Tibial nerve (tissue), 4 donors: ENCODE results near the gene TNFRSF19. TPM values are rescaled to one million over a fixed set of nuclear protein-coding genes. Genes with fewer than 3 reads are reported as not detected.
A peak's percentile ranks its signal among the peaks of the same experiment; 100 is the strongest.
"Not testable (repeated sequence)": the region's sequence is repeated elsewhere in the genome, so short reads cannot be mapped to it uniquely, and the experiment has no call there.

ENCODE experiments used
- DNase-seq, 2 donors: peaks; one replicate each; pipeline ENCODE4 v3.0.0-alpha.2; 2019; ENCODE audit warnings: low spot score in 2 of 2
- H3K27ac ChIP-seq, 4 donors: fragments of 200-600 bp; sonication (generic) in 3 of 4; one replicate each; pipeline ENCODE4 v1.5.1; 2017 to 2019; ENCODE audit warnings: mild to moderate bottlenecking in 1 of 4
- H3K27me3 ChIP-seq, 2 donors: fragments of 200-600 bp; sonication (generic) in 1 of 2; one replicate each; pipeline versions ENCODE4 v1.5.1 to v1.6.0; 2017 to 2019
- H3K36me3 ChIP-seq, 3 donors: fragments of 200-600 bp; sonication (generic); one replicate each; pipeline ENCODE4 v1.5.1; 2018 to 2019
- H3K4me1 ChIP-seq, 4 donors: fragments of 200-600 bp; sonication (generic) in 3 of 4; one replicate each; pipeline ENCODE4 v1.5.1; 2017 to 2019
- H3K4me3 ChIP-seq, 4 donors: fragments of 200-600 bp; sonication (generic) in 3 of 4; one replicate each; pipeline ENCODE4 v1.5.1; 2017 to 2019; ENCODE audit warnings: mild to moderate bottlenecking in 1 of 4, moderate library complexity in 1 of 4
- H3K9me3 ChIP-seq, 4 donors: fragments of 200-600 bp; sonication (generic) in 3 of 4; one replicate each; pipeline ENCODE4 v1.5.1; 2017 to 2019
- CTCF ChIP-seq, 5 experiments: fragments of 200-600 bp in 3 of 5; fragments of 450-650 bp in 2 of 5; sonication (generic) in 3 of 5; IDR thresholded peaks; one replicate each; pipeline ENCODE4 v1.5.1; 2016 to 2019; ENCODE audit warnings: antibody characterized with exemption in 5 of 5, mild to moderate bottlenecking in 3 of 5, moderate library complexity in 2 of 5
- EP300 ChIP-seq, 2 donors: sonication (generic); formaldehyde crosslinking; IDR thresholded peaks; one replicate each; pipeline ENCODE4 v1.6.1; 2017; ENCODE audit warnings: antibody characterized with exemption in 2 of 2, mild to moderate bottlenecking in 1 of 2
- POLR2A ChIP-seq, 2 donors: fragments of 450-650 bp; IDR thresholded peaks; one replicate each; pipeline ENCODE4 v1.6.1; 2017; ENCODE audit warnings: antibody characterized with exemption in 2 of 2, mild to moderate bottlenecking in 2 of 2, moderate library complexity in 2 of 2
- WGBS, 2 donors: methylation state at CpG; one replicate each; pipeline ENCODE4 v1.1.5; 2018; 5-methylcytosine and 5-hydroxymethylcytosine counted together
- total RNA-seq, 4 donors: library from RNA; depleted of rRNA; stranded (reverse); fragments of >200 nt; gene quantifications; one replicate each; pipeline ENCODE4 v1.1.0, GENCODE V29; 2016

The TNFRSF19 gene, protein sequence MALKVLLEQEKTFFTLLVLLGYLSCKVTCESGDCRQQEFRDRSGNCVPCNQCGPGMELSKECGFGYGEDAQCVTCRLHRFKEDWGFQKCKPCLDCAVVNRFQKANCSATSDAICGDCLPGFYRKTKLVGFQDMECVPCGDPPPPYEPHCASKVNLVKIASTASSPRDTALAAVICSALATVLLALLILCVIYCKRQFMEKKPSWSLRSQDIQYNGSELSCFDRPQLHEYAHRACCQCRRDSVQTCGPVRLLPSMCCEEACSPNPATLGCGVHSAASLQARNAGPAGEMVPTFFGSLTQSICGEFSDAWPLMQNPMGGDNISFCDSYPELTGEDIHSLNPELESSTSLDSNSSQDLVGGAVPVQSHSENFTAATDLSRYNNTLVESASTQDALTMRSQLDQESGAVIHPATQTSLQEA
- 10 to 100 TPM; 10.7 to 24.3 (median 20.3) TPM for total RNA-seq

GRCh38 chr13:23570099-23570920 is at the start of gene TNFRSF19:
Gene TNFRSF19 (plus strand): TSS chr13:23570412. CDS start chr13:23590184, 19,772 bp downstream.
- Histone ChIP-seq H3K4me1 (peaks cover 0 to 5% (median 2%) of the 10 kb centered on the region in 4 donors), H3K27me3 (peaks cover 0 to 31% of the 10 kb centered on the region in 2 donors), H3K36me3 (no peaks in the 10 kb centered on the region), H3K27ac (peak within 1 kb of the TSS; percentile 5 to 78 (median 64)), H3K4me3 (peak within 1 kb of the TSS; percentile 8 to 45 (median 22)), H3K9me3 (no peaks in the 10 kb centered on the region)
- TF ChIP-seq EP300 (IDR thresholded peaks at IDR 0.05) = peak in 1 of 2 donors; percentile 35
- no peak for TF ChIP-seq CTCF (IDR thresholded peaks at IDR 0.05)
- 9 to 19% methylated on average over 10 of the region's 10 CpGs for WGBS, 2 donors
- DNase-seq = peak; percentile 35 to 41

- H3K36me3 ChIP-seq = not testable (repeated sequence)
- 69 to 80% methylated on average over 3 of the region's 3 CpGs for WGBS, 2 donors
These were observed 40.3 kb upstream of the TNFRSF19 start for GRCh38 chr13:23529926-23530325.

DNA sequence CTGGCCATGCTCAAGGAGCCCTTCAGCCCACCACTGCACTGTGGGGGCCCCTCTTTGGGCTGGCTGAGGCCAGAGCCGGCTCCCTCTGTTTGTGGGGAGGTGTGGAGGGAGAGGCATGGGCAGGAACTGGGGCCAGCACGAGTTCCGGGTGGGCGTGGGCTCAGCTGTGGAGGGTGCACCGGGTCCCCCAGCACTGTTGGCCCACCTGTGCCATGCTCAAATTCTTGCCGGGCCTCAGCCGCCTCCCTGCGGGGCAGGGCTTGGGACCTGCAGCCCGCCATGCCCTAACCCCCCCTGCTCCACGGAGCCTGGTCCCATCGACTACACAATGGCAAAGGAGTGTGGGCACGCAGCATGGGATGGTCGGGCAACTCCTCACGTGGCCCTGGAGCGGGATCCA is 38.8 kb upstream of the TNFRSF19 start:
- TF ChIP-seq POLR2A (IDR thresholded peaks at IDR 0.05) (no peak), EP300 (IDR thresholded peaks at IDR 0.05) (no peak), CTCF (IDR thresholded peaks at IDR 0.05) (no peak)
- Histone ChIP-seq H3K27me3 (no peaks in the 10 kb centered on the region), H3K4me1 (no peaks in the 10 kb centered on the region), H3K4me3 (no peak overlapping the region), H3K9me3 (peaks cover 0 to 3% (median 0%) of the 10 kb centered on the region in 4 donors), H3K36me3 (no peaks in the 10 kb centered on the region), H3K27ac (no peak overlapping the region)
- no peak for DNase-seq
- 92 to 97% methylated on average over 6 to 14 of the region's 15 CpGs for WGBS, 2 donors

More at GRCh38 chr13:23529926-23530325, 40.3 kb upstream of the TNFRSF19 start:
- H3K4me1 ChIP-seq, H3K27me3 ChIP-seq, H3K27ac ChIP-seq, H3K4me3 ChIP-seq, DNase-seq: not testable (repeated sequence)
- H3K9me3 ChIP-seq = peaks cover 0 to 11% (median 0%) of the 10 kb centered on the region in 4 donors

DNA sequence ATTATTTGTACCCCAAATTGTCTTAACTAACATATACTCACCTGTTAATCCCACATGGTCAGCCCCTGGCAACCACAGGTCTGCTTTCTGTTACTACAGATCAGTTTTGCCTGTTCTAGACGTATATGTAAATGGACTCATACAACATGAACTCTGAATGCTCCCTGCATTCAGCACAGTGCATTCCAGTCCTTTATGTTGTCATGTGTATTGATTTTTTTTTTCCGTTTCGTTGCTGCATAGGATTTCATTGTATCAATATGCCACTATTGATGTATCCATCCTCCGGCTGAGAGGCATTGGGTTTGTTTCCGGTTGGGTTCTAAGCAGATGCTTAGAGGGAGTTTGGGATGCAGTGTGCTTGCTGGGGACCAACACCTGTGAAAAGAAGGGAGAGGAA is 36.1 kb upstream of the TNFRSF19 start:
- H3K9me3 ChIP-seq = peaks cover 0 to 14% (median 2%) of the 10 kb centered on the region in 4 donors
- H3K4me1 ChIP-seq = no peaks in the 10 kb centered on the region
- no peaks in the 10 kb centered on the region for H3K36me3 ChIP-seq
- H3K4me3 ChIP-seq = no peak overlapping the region
- no peaks in the 10 kb centered on the region for H3K27me3 ChIP-seq
- no peak for TF ChIP-seq EP300 (IDR thresholded peaks at IDR 0.05)
- TF ChIP-seq CTCF (IDR thresholded peaks at IDR 0.05) = no peak
- H3K27ac ChIP-seq = no peak overlapping the region
- 62 to 68% methylated on average over 5 of the region's 5 CpGs for WGBS, 2 donors
- DNase-seq = no peak

GRCh38 chr13:23541221-23541824 is 28.9 kb upstream of the TNFRSF19 start:
- no peaks in the 10 kb centered on the region for H3K27me3 ChIP-seq
- H3K4me1 ChIP-seq = no peaks in the 10 kb centered on the region
- 91 to 95% methylated on average over 4 of the region's 4 CpGs for WGBS, 2 donors
- H3K9me3 ChIP-seq = peaks cover 0 to 12% (median 2%) of the 10 kb centered on the region in 4 donors
- H3K27ac ChIP-seq = no peak overlapping the region
- no peak overlapping the region for H3K4me3 ChIP-seq
- no peaks in the 10 kb centered on the region for H3K36me3 ChIP-seq
- no peak for DNase-seq
- TF ChIP-seq CTCF (IDR thresholded peaks at IDR 0.05) (no peak), EP300 (IDR thresholded peaks at IDR 0.05) (no peak), POLR2A (IDR thresholded peaks at IDR 0.05) (no peak)
